ENCODE data around the gene CALB2.

DNA sequence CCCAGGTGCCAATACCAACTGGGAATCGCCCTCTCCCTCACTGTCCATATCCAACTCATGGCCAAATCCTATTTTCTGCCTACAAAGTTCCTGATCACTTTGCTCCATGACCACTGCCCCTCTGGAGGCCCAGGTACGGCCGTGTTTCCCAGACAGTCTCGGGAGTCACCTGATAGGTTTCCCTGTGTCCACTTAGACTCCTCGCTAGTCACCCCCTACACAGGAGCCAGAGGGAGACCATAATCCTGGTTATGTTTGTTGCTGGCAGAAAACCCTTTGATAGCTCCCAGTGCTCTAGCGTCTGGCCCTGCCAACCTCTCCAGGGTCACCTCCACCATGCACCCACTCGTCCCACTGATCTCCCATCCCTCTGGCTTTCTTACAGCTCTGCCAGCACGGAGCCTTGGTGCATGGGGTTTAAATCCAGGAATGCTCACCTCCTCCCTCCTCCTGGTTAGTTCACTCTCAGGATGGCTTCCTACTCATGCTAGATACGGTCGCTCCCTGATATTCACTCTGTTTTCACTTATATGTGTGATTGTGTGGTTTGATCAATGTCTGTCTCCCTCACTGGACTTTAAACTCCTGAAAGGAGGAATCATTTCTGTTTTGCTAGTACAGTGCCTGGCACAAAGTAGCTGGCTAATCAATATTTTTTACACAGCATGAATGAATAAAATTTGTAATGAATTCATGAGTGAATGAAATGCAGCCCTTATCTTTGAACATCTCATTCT lies 7.5 kb upstream of the CALB2 start:
- TF ChIP-seq POLR2AphosphoS5 (IDR thresholded peaks at IDR 0.05; ENCODE audit: low read depth) = no peak
- TF ChIP-seq, protein P1, sequence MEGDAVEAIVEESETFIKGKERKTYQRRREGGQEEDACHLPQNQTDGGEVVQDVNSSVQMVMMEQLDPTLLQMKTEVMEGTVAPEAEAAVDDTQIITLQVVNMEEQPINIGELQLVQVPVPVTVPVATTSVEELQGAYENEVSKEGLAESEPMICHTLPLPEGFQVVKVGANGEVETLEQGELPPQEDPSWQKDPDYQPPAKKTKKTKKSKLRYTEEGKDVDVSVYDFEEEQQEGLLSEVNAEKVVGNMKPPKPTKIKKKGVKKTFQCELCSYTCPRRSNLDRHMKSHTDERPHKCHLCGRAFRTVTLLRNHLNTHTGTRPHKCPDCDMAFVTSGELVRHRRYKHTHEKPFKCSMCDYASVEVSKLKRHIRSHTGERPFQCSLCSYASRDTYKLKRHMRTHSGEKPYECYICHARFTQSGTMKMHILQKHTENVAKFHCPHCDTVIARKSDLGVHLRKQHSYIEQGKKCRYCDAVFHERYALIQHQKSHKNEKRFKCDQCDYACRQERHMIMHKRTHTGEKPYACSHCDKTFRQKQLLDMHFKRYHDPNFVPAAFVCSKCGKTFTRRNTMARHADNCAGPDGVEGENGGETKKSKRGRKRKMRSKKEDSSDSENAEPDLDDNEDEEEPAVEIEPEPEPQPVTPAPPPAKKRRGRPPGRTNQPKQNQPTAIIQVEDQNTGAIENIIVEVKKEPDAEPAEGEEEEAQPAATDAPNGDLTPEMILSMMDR (conservative IDR thresholded peaks at IDR 0.05; ENCODE audit: low read depth in 2 of 2) = no peak
- TF ChIP-seq, protein P2, sequence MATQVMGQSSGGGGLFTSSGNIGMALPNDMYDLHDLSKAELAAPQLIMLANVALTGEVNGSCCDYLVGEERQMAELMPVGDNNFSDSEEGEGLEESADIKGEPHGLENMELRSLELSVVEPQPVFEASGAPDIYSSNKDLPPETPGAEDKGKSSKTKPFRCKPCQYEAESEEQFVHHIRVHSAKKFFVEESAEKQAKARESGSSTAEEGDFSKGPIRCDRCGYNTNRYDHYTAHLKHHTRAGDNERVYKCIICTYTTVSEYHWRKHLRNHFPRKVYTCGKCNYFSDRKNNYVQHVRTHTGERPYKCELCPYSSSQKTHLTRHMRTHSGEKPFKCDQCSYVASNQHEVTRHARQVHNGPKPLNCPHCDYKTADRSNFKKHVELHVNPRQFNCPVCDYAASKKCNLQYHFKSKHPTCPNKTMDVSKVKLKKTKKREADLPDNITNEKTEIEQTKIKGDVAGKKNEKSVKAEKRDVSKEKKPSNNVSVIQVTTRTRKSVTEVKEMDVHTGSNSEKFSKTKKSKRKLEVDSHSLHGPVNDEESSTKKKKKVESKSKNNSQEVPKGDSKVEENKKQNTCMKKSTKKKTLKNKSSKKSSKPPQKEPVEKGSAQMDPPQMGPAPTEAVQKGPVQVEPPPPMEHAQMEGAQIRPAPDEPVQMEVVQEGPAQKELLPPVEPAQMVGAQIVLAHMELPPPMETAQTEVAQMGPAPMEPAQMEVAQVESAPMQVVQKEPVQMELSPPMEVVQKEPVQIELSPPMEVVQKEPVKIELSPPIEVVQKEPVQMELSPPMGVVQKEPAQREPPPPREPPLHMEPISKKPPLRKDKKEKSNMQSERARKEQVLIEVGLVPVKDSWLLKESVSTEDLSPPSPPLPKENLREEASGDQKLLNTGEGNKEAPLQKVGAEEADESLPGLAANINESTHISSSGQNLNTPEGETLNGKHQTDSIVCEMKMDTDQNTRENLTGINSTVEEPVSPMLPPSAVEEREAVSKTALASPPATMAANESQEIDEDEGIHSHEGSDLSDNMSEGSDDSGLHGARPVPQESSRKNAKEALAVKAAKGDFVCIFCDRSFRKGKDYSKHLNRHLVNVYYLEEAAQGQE (IDR thresholded peaks at IDR 0.05; ENCODE audit: unreplicated experiment) = no peak
- no peak for TF ChIP-seq EZH2 (IDR thresholded peaks at IDR 0.05; ENCODE audit: low read depth, unreplicated experiment)
- no peak for TF ChIP-seq CREB1 (CRISPR knock-in tag; IDR thresholded peaks at IDR 0.05; ENCODE audit: low read depth)
- no peak for TF ChIP-seq EZH2phosphoT487 (IDR thresholded peaks at IDR 0.05; ENCODE audit: unreplicated experiment)
- TF ChIP-seq STAT1 (IDR thresholded peaks at IDR 0.05; ENCODE audit: unreplicated experiment) = no peak
- TF ChIP-seq ZNF331 (CRISPR knock-in tag; IDR thresholded peaks at IDR 0.05; ENCODE audit: low read depth) = no peak
- TF ChIP-seq, protein P3, sequence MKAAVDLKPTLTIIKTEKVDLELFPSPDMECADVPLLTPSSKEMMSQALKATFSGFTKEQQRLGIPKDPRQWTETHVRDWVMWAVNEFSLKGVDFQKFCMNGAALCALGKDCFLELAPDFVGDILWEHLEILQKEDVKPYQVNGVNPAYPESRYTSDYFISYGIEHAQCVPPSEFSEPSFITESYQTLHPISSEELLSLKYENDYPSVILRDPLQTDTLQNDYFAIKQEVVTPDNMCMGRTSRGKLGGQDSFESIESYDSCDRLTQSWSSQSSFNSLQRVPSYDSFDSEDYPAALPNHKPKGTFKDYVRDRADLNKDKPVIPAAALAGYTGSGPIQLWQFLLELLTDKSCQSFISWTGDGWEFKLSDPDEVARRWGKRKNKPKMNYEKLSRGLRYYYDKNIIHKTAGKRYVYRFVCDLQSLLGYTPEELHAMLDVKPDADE (IDR thresholded peaks at IDR 0.05) = no peak
- TF ChIP-seq JUNB (IDR thresholded peaks at IDR 0.05; ENCODE audit: unreplicated experiment) = no peak
